22Rv1 (cell line): ENCODE measurements around the gene NLN.
"Not testable (repeated sequence)": the region's sequence is repeated elsewhere in the genome, so short reads cannot be mapped to it uniquely, and the experiment has no call there.

Source experiments
- H3K27ac ChIP-seq: fragments of 450-650 bp; 2 replicates; pipeline ENCODE4 v1.5.1; 2017
- ZFX ChIP-seq: fragments of 450-650 bp; IDR thresholded peaks from 2 replicates; pipeline ENCODE4 v1.6.1; 2017; ENCODE audit warnings: antibody characterized with exemption, borderline replicate concordance
- TF ChIP-seq, protein P1 (sequence below): fragments of 450-650 bp; IDR thresholded peaks from 2 replicates; pipeline ENCODE4 v1.5.1; 2017; ENCODE audit warnings: mild to moderate bottlenecking

NLN gene

DNA sequence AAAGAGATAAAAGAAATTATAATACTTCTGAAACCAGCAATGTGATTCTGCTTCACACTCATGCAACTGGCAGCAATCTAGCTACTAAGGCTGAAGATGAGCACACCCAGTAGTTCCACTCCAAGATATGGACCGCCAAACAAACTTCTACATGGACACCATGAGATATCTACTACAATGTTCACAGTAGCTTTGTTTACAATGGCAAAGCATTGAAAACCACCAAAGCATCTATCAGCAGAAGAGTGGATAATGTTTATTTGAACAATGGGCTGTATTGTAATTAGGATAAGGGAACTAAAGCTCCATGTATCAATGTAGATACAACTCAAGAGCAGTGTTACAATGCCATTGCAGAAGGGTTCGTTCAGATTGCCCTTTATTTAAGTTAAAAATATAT lies 113.2 kb downstream of the NLN start:
- no peak overlapping the region for H3K27ac ChIP-seq
- TF ChIP-seq, protein P1, sequence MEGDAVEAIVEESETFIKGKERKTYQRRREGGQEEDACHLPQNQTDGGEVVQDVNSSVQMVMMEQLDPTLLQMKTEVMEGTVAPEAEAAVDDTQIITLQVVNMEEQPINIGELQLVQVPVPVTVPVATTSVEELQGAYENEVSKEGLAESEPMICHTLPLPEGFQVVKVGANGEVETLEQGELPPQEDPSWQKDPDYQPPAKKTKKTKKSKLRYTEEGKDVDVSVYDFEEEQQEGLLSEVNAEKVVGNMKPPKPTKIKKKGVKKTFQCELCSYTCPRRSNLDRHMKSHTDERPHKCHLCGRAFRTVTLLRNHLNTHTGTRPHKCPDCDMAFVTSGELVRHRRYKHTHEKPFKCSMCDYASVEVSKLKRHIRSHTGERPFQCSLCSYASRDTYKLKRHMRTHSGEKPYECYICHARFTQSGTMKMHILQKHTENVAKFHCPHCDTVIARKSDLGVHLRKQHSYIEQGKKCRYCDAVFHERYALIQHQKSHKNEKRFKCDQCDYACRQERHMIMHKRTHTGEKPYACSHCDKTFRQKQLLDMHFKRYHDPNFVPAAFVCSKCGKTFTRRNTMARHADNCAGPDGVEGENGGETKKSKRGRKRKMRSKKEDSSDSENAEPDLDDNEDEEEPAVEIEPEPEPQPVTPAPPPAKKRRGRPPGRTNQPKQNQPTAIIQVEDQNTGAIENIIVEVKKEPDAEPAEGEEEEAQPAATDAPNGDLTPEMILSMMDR, result no peak
- no peak for TF ChIP-seq ZFX

DNA sequence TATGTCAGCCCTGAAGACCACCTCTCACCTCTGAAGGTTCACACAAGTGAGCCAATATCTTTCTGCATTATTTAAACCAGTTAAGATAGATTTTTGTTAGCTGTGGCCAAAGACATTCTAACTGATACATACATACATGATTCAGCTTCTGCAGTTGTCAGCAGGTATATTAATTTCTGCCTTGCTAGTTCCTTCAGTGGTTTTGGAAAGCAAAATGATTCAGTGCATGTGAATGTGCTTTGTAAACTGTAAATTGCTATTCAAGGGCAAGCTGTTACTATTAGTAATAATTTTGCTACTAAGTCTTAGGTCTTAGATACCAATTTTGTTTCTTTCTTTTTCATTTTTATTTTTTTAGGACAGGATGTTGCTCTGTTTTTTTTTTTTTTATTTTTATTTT lies 115.1 kb downstream of the NLN start:
- TF ChIP-seq, protein P1, result no peak
- no peak for TF ChIP-seq ZFX
- no peak overlapping the region for H3K27ac ChIP-seq

DNA sequence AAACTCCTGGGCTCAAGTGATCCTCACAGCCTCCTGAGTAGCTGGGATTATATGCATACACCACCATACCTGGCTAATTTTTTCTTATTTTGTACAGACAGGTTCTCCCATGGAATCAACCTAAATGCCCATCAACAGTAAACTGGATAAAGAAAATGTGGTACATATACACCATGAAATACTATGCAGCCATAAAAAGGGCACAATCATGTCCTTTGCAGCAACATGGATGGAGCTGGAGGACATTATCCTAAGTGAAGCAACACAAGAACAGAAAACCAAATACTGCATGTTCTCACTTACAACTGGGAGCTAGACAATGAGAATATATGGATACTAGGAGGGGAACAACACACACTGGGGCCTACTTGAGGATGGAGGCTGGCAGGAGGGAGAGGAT lies 117.2 kb downstream of the NLN start:
- H3K27ac ChIP-seq, result not testable (repeated sequence)

DNA sequence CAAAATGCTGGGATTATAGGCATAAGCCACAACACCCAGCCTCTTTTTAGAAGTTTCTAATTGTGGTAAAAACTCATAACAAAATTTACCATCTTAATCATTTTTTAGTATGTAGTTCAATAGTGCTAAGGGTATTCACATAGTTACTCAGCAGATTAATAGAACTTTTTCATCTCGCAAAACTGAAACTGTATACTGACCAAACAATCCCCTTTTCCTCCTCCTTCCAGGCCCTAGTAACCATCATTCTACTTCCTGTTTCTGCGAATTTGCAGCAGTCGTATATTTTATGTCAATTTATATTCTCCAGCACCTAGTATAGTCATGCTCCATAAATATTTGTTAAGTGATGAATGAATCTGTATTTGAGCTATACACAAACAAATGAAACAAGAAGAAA lies 118.1 kb downstream of the NLN start:
- no peak overlapping the region for H3K27ac ChIP-seq
- no peak for TF ChIP-seq ZFX
- TF ChIP-seq, protein P1, result no peak

DNA sequence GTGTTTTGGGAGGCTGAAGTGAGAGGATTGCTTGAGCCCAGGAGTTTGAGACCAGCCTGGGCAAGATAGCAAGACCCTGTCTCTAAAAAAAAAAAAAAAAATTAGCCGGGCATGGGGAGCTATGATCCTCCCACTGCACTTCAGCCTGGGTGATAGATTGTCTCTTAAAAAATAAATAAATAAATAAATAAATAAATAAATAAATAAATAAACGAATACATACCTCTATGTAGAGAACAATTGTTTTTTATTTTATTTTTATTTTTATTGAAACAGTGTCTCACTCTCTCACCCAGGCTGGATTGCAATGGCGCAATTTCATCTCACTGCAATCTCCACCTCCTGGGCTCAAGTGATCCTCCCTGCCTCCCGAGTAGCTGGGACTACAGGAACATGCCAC lies 122.8 kb downstream of the NLN start:
- H3K27ac ChIP-seq, result not testable (repeated sequence)

DNA sequence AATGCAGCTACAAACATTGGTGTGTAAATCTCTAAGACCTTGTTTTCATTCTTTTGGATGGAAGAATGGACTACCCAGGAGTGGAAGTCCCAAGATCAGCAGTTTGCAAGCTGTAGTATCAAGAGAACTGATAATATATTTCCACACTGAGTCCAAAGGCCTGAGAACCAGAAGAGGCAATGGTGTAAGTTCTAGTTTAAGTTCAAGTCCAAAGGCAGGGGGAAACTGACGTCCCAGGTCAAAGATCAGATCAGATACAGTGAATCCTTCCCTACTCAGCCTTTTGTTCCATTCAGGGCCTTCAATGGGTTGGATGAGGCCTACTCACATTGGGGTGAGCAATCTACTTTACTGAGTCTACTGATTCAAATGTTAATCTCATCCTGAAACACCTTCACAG lies 124.1 kb downstream of the NLN start:
- no peak overlapping the region for H3K27ac ChIP-seq
- TF ChIP-seq, protein P1, result no peak
- TF ChIP-seq ZFX, result no peak

DNA sequence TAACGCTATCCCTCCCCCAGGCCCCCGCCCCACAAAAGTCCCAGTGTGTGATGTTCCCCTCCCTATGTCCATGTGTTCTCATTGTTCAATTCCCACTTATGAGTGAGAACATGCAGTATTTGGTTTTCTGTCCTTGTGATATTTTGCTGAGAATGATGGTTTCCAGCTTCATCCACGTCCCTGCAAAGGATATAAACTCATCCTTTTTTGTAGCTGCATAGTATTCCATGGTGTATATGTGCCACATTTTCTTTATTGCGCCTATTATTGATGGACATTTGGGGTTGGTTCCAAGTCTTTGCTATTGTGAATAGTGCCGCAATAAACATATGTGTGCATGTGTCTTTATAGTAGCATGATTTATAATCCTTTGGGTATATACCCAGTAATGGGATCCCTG lies 125.0 kb downstream of the NLN start:
- not testable (repeated sequence) for H3K27ac ChIP-seq

DNA sequence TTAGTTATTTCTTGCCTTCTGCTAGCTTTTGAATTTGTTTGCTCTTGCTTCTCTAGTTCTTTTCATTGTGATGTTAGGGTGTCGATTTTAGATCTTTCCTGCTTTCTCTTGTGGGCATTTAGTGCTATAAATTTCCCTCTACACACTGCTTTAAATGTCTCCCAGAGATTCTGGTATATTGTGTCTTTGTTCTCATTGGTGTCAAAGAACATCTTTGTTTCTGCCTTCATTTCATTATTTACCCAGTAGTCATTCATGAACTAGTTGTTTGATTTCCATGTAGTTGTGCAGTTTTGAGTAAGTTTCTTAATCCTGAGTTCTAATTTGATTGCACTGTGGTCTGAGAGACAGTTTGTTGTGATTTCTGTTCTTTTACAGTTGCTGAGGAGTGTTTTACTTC lies 127.9 kb downstream of the NLN start:
- H3K27ac ChIP-seq, result not testable (repeated sequence)

DNA sequence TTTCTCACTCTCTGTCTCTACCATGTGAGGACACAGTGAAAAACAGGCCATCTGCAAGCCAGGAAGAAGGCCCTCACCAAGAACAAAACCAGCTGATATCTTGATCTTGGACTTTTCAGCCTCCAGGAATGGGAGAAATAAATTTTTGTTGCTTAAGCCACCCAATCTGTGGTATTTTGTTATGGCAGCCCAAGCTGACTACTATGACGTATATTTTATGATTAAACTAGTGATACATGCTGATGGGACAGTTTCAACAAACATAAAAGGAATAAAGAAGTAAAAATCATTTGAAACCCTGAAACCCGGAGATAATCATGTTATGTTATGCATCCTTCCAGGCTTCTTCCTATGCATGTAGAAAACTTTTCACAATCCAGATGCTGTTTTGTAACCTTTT lies 132.9 kb downstream of the NLN start:
- TF ChIP-seq ZFX, result no peak
- TF ChIP-seq, protein P1, result no peak
- H3K27ac ChIP-seq, result no peak overlapping the region

DNA sequence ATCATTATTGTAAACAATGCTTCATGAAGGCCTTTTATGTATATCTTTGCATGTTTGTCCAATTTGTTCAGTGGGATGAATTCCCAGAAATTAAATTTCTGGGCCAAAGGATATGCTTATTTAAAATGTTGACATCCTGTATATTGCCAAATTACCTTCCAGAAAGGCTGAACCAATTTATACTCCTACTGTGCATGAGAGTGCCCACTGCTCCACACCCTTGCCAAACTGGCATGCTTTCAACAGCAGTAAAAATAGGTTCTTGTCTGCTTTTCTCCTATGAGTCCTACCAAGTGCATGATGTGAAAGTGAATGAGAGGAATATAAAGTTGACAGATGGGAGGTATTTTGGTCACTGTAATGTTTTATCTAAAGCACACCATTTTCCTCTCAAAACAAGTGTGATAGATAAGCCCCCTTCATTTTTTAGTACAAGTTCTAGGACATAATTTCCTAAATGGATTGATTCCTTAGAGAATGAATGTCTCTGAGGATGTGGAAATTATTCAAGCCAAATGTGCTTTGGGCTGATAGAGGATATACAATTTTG lies 133.8 kb downstream of the NLN start:
- TF ChIP-seq, protein P1, result no peak
- TF ChIP-seq ZFX, result no peak
- no peak overlapping the region for H3K27ac ChIP-seq
